Retinal pigment epithelial cell (primary cell): ENCODE measurements around the gene CORO7.

Source experiments
- DNase-seq: peaks from one replicate; pipeline ENCODE4 v3.0.0-alpha.2; 2010; ENCODE audit warnings: low read depth
- H3K4me3 ChIP-seq: 2 replicates; pipeline ENCODE4 v1.5.1; 2011; ENCODE audit warnings: mild to moderate bottlenecking, low read length, control low read depth, moderate library complexity
- TF ChIP-seq, protein P1 (sequence below): conservative IDR thresholded peaks from 2 replicates; pipeline ENCODE4 v1.5.1; 2011; ENCODE audit warnings: low read depth, low read length, control low read depth, inconsistent platforms

Gene CORO7

DNA sequence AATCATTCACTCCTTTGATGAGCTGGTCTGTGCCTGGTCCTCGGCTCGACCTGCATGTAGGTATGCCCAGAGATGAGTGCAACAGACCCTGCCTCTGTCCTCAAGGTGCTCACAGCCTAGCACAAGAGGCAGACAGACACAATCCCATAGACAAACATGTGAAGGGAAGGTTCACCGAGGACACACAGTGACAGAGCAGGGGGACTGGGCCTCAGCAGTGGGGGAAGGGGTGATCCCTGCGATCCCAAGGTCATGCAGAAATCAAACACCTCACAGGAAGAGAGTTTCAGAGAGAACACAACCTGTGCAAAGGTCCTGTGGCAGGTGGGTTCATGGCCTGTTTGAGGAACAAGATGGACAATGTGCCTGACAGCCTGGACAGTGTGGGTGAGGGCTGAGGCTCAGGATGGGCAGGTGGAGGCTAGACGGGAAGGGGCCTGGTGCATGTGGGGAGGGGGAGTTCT, 49.0 kb downstream of the CORO7 start:
- TF ChIP-seq, protein P1, sequence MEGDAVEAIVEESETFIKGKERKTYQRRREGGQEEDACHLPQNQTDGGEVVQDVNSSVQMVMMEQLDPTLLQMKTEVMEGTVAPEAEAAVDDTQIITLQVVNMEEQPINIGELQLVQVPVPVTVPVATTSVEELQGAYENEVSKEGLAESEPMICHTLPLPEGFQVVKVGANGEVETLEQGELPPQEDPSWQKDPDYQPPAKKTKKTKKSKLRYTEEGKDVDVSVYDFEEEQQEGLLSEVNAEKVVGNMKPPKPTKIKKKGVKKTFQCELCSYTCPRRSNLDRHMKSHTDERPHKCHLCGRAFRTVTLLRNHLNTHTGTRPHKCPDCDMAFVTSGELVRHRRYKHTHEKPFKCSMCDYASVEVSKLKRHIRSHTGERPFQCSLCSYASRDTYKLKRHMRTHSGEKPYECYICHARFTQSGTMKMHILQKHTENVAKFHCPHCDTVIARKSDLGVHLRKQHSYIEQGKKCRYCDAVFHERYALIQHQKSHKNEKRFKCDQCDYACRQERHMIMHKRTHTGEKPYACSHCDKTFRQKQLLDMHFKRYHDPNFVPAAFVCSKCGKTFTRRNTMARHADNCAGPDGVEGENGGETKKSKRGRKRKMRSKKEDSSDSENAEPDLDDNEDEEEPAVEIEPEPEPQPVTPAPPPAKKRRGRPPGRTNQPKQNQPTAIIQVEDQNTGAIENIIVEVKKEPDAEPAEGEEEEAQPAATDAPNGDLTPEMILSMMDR = no peak
- H3K4me3 ChIP-seq = no peak overlapping the region
- no peak for DNase-seq

DNA sequence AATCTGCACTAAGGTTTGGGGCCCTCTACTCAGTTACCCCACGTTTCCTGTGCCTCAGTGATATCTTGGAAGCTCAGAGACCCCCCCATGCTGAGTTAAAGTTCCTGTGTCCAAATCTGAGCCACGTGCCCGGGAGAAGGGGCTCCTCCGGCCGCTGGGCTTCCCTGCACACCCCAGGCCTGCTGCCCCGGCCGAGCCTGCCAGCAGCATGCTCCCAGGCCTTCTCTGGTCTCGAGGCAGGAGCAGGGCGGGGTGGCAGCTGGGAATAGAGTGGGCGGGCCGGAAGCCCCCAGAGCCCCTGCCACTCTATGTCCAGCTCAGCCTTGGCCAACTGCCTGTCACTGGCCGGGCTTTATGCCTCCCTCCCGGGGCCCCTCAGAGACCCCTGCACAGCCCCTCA, 50.4 kb downstream of the CORO7 start:
- no peak overlapping the region for H3K4me3 ChIP-seq
- TF ChIP-seq, protein P1 = no peak
- no peak for DNase-seq

DNA sequence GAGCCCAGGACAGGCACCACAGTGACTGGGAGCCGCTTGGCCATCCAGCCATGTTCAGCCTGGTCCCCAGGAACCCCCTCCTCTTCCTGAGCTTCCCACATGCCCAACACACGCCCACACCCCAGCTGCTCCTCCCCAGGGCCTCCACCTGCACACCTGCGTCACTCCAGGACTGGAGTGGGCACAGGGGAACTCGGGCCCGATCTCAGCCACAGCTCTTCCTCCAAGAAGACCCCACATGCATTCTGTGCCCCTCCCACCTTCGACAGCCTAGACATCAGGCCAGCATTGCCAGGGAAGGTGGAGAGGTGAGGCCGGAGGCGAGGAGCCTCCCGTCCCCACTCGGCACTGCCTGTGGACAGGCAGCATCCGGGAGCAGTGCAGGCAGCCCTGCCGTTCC, 50.8 kb downstream of the CORO7 start:
- TF ChIP-seq, protein P1 = no peak
- no peak overlapping the region for H3K4me3 ChIP-seq
- DNase-seq = no peak

DNA sequence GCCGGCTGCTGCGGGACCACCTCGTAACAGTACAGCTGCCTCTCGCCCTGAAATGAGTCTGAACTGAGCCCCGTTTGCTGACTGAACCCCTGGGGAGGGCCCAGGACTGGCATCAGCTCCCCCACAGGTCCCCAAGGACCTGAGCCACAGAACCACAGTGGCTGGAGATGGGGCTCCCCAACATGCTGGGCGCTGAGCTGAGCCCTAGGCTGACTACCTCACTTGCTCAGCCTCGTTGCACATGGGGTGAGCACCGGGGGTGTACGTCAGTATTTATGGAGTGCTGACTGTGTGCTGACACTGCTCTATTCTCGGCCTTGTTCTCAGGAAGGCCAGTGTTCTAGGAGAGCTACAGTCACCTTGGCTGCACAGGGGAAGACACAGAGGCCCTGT, 51.4 kb downstream of the CORO7 start:
- TF ChIP-seq, protein P1 = no peak
- H3K4me3 ChIP-seq = no peak overlapping the region

DNA sequence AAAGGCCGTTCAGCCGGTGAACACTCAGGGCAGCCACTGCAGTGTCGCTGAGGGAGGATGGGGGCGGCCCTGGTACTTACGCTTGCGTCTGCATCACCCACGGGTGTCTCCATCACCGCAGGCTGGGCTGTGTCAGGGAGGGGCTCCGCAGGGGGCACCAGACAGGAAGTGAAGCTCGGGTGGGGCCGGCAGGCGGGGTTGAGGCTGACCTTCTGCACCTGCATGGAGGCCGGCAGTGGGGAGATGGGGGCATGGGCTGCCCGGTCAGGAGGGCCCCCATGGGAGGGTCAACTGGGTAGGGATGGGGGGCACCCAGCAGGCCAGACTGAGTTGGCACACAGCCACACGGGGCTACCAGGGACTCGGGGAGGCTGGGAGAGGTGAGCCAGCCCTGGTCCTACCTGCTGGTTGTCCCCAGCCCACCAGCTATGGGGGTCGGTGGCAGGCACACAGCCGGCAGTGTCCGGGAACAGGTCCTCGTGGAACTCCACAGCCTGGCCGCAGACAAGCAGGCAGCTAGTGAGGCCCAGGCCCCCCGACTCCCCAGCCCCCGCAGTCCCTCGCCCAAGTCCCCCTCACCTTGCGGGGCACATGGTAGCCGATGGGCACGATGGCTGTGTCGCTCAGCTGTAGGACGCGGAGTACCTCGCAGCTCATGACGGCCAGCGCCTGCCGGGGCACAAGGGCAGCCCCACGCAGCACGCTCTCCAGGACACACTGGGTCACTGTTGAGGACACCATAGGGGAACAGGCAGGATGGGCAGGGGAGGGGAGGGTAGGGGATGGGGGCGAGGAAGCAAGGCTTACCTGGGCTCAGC, 52.0 kb downstream of the CORO7 start:
- TF ChIP-seq, protein P1 = no peak
- no peak overlapping the region for H3K4me3 ChIP-seq
- no peak for DNase-seq

More for the DNA sequence above, 51.4 kb downstream of the CORO7 start:
- DNase-seq = no peak

DNA sequence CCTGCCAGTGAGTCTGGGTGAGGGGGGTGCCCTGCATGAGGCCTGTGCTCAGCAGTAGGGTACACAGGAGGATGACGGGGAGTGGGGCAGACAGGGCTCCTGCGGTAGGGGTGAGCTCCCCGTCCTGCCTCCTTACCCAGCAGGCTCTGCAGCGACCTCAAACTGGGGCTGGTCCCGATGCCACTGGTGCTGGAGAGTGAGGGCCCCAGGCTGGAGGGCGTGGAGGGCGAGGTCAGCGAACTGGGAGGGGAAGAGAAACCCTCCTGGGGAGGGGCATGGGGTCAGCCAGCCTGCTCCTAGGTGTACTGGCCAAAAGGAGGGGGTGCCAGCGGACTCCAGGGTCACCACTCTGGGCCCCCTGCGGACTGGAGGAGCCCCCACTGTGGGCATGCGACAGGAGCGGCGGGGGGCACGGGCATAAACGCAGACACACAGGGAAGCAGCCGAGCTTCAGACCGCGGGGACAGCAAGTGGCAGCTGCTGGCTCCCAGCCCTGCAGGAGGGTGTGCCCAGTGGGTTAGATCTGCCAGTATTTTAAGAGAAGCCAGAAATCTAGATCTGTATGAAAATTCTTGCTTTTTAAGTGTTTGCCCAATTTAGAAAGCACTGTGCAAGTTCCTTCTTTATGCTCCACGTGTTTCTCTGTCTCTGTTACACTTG, 53.8 kb downstream of the CORO7 start:
- no peak overlapping the region for H3K4me3 ChIP-seq
- TF ChIP-seq, protein P1 = no peak
- no peak for DNase-seq

DNA sequence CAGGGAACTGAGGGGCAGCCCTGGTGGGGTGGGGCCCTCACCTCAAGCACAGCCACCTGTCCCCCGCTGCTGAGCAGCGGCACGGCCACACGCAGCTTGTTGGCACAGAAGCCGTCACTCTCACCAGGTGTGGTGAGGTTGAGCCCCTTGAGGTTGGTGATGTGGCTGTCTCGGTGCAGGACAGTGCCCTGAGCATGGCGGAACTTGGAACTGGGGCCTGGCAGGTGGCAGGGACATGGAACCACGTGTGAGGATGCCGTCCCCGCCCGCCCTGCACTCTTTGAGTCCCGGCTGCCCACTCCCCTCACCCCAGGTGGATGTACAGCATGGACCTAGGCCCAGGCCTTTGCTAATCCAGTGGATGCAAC, 54.5 kb downstream of the CORO7 start:
- no peak for DNase-seq
- no peak overlapping the region for H3K4me3 ChIP-seq
- TF ChIP-seq, protein P1 = no peak
